ENCODE measurements around the gene COL9A1. TPM values are rescaled to one million over a fixed set of nuclear protein-coding genes. Genes with fewer than 3 reads are reported as not detected.

COL9A1 gene
- total and polyA plus RNA-seq, 4 donors, result 0.02 to 1.7 (median 0.06) TPM; not detected in 1

DNA sequence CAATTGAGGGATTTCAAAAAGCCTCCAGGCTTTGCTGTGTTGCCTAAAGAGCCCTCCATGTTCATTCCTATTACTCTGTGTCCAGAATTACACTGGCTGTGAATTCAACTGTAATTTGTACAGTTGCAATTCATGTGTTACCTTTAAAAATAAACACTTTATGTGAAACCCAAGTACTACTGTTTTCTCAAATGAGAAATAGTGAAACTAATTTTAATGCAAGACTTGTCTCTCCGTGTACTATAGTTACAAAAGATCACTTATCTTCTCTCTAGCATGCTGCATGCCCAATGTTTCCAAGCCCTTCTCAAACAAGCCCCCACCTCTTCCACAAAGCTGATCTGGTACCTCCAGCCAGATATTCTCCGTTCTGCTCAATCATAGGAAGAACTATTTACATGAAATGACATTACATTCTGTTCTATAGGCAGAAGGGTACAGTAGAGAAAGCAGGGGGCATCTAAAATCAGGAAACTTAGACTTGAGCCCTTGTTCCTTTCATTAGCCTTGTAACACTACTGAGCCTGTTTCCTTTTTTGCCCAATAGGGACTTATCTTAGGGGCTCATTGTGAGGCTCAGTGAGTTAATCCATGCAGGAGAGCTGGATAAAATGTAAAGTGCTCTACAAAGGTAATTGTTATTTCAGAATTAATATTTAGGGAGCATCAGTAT, 12.3 kb upstream of the COL9A1 start:
- ATAC-seq (ENCODE audit: insufficient read depth, low FRiP score) (no peak), DNase-seq (no peak)
- Histone ChIP-seq H3K36me3 (ENCODE audit: control insufficient read depth in 4 of 4, insufficient read depth in 4 of 4, low read length in 4 of 4) (no peaks in the 10 kb centered on the region), H3K9ac (ENCODE audit: insufficient read depth in 1 of 2, low read length in 2 of 2) (no peak overlapping the region), H3K4me1 (ENCODE audit: control insufficient read depth in 5 of 5, insufficient read depth in 5 of 5, low read length in 5 of 5) (peaks cover 0 to 18% (median 3%) of the 10 kb centered on the region in 5 donors), H3K4me3 (no peak overlapping the region), H3K9me3 (ENCODE audit: control insufficient read depth in 4 of 4, insufficient read depth in 3 of 4, low read length in 3 of 4) (no peaks in the 10 kb centered on the region), H3K27ac (ENCODE audit: low read depth in 1 of 2, low read length in 1 of 2) (no peak overlapping the region), H3K27me3 (ENCODE audit: control insufficient read depth in 3 of 3, insufficient read depth in 3 of 3, low read length in 2 of 3) (no peaks in the 10 kb centered on the region)
- TF ChIP-seq, protein P1, sequence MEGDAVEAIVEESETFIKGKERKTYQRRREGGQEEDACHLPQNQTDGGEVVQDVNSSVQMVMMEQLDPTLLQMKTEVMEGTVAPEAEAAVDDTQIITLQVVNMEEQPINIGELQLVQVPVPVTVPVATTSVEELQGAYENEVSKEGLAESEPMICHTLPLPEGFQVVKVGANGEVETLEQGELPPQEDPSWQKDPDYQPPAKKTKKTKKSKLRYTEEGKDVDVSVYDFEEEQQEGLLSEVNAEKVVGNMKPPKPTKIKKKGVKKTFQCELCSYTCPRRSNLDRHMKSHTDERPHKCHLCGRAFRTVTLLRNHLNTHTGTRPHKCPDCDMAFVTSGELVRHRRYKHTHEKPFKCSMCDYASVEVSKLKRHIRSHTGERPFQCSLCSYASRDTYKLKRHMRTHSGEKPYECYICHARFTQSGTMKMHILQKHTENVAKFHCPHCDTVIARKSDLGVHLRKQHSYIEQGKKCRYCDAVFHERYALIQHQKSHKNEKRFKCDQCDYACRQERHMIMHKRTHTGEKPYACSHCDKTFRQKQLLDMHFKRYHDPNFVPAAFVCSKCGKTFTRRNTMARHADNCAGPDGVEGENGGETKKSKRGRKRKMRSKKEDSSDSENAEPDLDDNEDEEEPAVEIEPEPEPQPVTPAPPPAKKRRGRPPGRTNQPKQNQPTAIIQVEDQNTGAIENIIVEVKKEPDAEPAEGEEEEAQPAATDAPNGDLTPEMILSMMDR (IDR thresholded peaks at IDR 0.05; ENCODE audit: control extremely low read depth, extremely low read depth), result no peak
- 49 to 68% methylated on average over 2 of the region's 2 CpGs for WGBS, 2 donors

DNA sequence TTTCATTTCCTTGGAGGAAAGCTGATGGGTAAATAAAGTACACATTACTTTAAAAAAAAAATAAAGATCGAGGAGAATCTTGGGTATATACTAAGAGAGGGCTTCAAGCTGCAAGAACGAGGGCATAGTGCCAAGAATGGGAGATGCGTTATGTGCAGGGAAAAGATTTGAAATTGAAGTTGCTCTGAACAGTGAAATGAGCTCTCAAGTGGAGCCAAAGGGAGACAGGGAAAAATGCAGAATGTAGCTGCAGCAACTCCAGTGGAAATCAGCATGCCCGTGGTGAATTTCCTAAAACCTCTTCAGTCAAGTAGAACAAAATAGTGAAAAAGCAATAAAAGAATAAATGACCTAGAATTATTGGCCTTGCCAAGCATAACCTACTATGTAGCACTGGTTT, 11.4 kb upstream of the COL9A1 start:
- Histone ChIP-seq H3K9ac (ENCODE audit: insufficient read depth in 1 of 2, low read length in 2 of 2) (no peak overlapping the region), H3K4me1 (ENCODE audit: control insufficient read depth in 5 of 5, insufficient read depth in 5 of 5, low read length in 5 of 5) (peaks cover 0 to 18% (median 3%) of the 10 kb centered on the region in 5 donors), H3K27me3 (ENCODE audit: control insufficient read depth in 3 of 3, insufficient read depth in 3 of 3, low read length in 2 of 3) (peaks cover 0 to 6% (median 0%) of the 10 kb centered on the region in 3 donors), H3K4me3 (no peak overlapping the region), H3K36me3 (ENCODE audit: control insufficient read depth in 4 of 4, insufficient read depth in 4 of 4, low read length in 4 of 4) (no peaks in the 10 kb centered on the region), H3K9me3 (ENCODE audit: control insufficient read depth in 4 of 4, insufficient read depth in 3 of 4, low read length in 3 of 4) (no peaks in the 10 kb centered on the region), H3K27ac (ENCODE audit: low read depth in 1 of 2, low read length in 1 of 2) (no peak overlapping the region)
- WGBS, 2 donors, result 30 to 60% methylated on average over 4 of the region's 4 CpGs
- TF ChIP-seq, protein P1 (IDR thresholded peaks at IDR 0.05; ENCODE audit: control extremely low read depth, extremely low read depth), result no peak
- ATAC-seq (ENCODE audit: insufficient read depth, low FRiP score) (no peak), DNase-seq (peak; percentile 41 to 87 (median 76))

DNA sequence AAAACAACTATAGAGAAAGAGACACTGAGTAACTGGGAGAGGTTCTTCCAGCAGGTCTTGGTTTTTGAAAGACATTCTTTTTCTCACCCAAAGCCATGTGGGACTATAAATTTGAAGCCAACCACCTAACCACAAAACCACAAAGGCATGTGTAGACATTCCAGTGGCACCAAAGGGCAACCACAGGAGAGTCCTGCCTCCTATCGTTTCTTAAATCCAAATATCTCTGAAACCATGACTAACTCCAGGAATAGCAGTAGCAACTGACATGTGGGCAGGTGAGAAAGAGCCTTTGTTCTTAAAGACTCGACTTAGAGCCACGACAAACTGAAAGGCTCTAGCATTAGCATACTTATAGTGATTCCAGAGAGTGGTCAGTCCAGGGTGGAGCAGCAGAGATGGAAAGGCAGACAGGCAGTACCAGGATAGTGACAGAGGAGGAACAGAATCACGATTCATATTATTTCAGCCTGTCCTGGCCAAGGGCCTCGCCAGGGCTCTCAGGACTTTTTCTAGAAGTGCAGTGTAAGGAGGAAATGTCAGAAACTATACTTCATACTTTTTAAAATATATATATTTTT, 9.4 kb upstream of the COL9A1 start:
- H3K4me3 ChIP-seq, result no peak overlapping the region
- peaks cover 0 to 18% (median 3%) of the 10 kb centered on the region in 5 donors for H3K4me1 ChIP-seq (ENCODE audit: control insufficient read depth in 5 of 5, insufficient read depth in 5 of 5, low read length in 5 of 5)
- no peak overlapping the region for H3K9ac ChIP-seq (ENCODE audit: insufficient read depth in 1 of 2, low read length in 2 of 2)
- TF ChIP-seq, protein P1 (IDR thresholded peaks at IDR 0.05; ENCODE audit: control extremely low read depth, extremely low read depth), result no peak
- 43 to 47% methylated on average over 5 of the region's 5 CpGs for WGBS, 2 donors
- H3K27ac ChIP-seq (ENCODE audit: low read depth in 1 of 2, low read length in 1 of 2), result no peak overlapping the region
- no peak for DNase-seq
- peaks cover 0 to 10% (median 0%) of the 10 kb centered on the region in 3 donors for H3K27me3 ChIP-seq (ENCODE audit: control insufficient read depth in 3 of 3, insufficient read depth in 3 of 3, low read length in 2 of 3)
- ATAC-seq (ENCODE audit: insufficient read depth, low FRiP score), result no peak
- H3K9me3 ChIP-seq (ENCODE audit: control insufficient read depth in 4 of 4, insufficient read depth in 3 of 4, low read length in 3 of 4), result no peaks in the 10 kb centered on the region
- no peaks in the 10 kb centered on the region for H3K36me3 ChIP-seq (ENCODE audit: control insufficient read depth in 4 of 4, insufficient read depth in 4 of 4, low read length in 4 of 4)

Data from lung (tissue), 12 donors.